GM12892 (cell line): ENCODE measurements around the gene PLA2G2F.

Source experiments
- POLR2A ChIP-seq: IDR thresholded peaks from 2 replicates; pipeline ENCODE4 v1.6.1; 2011; ENCODE audit warnings: low read depth, low read length, control low read depth
- POLR2AphosphoS5 ChIP-seq: IDR thresholded peaks from 2 replicates; pipeline ENCODE4 v1.6.1; 2011; ENCODE audit warnings: low read depth, low read length, control low read depth
- TAF1 ChIP-seq: IDR thresholded peaks from 2 replicates; pipeline ENCODE4 v1.6.1; 2011; ENCODE audit warnings: low read depth, mild to moderate bottlenecking, control low read depth, low read length, borderline replicate concordance

GRCh38 chr1:20195462-20195780, 56.3 kb downstream of the PLA2G2F start:
- TF ChIP-seq POLR2A (no peak), POLR2AphosphoS5 (no peak), TAF1 (no peak)
